Activated CD8-positive, alpha-beta memory T cell treated with anti-CD3 and anti-CD28 coated beads for 36 hours (primary cell): ENCODE measurements around the gene GALNTL6. TPM values are rescaled to one million over a fixed set of nuclear protein-coding genes. Genes with fewer than 3 reads are reported as not detected.
"Not testable (repeated sequence)": the region's sequence is repeated elsewhere in the genome, so short reads cannot be mapped to it uniquely, and the experiment has no call there.

ENCODE experiments used
- CTCF ChIA-PET: fragments of 350-600 bp; sonication (Branson Sonifier 250); formaldehyde crosslinking; loops from one replicate; lab custom pipeline; 2021; ENCODE audit warnings: antibody characterized with exemption; lab: Charles Lee
- POLR2A ChIA-PET: fragments of 350-600 bp; sonication (Branson Sonifier 250); formaldehyde crosslinking; loops from one replicate; lab custom pipeline; 2021; ENCODE audit warnings: antibody characterized with exemption; lab: Charles Lee
- total RNA-seq, 2 experiments: library from RNA; stranded (reverse); gene quantifications; one replicate each; pipeline ENCODE4 v1.2.3, GENCODE V29; 2021

Gene GALNTL6
- total RNA-seq, 2 experiments from 2014 or later: not detected

- POLR2A ChIA-PET, CTCF ChIA-PET: not testable (repeated sequence)
Measured at GRCh38 chr4:173042139-173042538, 1228.9 kb downstream of the GALNTL6 start.

GRCh38 chr4:173044340-173044739 is 1231.1 kb downstream of the GALNTL6 start:
- CTCF ChIA-PET: no interaction called here
- POLR2A ChIA-PET: no interaction called here

GRCh38 chr4:173045571-173045970 is 1232.4 kb downstream of the GALNTL6 start:
- POLR2A ChIA-PET: no interaction called here
- CTCF ChIA-PET: no interaction called here

GRCh38 chr4:173046144-173046543 is 1232.9 kb downstream of the GALNTL6 start:
- POLR2A ChIA-PET: no interaction called here

GRCh38 chr4:173046818-173047217 is 1233.6 kb downstream of the GALNTL6 start:
- ChIA-PET CTCF (no interaction called here), POLR2A (no interaction called here)

More at GRCh38 chr4:173046144-173046543, 1232.9 kb downstream of the GALNTL6 start:
- CTCF ChIA-PET: no interaction called here

- ChIA-PET POLR2A (no interaction called here), CTCF (no interaction called here)
Measured at GRCh38 chr4:173051232-173051631, 1238.0 kb downstream of the GALNTL6 start.

DNA sequence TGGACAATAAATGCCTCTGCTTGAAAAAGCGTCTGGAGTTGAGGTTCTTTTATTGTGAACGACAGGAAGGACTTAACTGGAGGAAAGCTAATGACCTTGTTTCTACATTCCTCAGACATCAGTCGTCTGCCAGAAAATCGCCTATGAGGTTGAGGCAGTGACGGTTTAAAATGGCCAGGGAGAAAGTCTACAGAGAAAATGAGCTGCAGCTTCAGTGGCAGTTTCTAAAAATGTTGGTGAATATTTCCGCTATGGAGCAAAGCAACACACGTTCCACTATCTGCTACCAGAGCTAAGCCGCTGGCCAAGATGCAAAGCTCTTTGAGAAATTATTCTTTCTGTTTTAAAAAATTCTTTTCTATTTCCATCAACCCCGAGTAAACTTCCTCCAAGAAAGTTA is 1238.5 kb downstream of the GALNTL6 start:
- POLR2A ChIA-PET: no interaction called here

GRCh38 chr4:173052439-173052838 is 1239.2 kb downstream of the GALNTL6 start:
- CTCF ChIA-PET: no interaction called here

More for the DNA sequence above, 1238.5 kb downstream of the GALNTL6 start:
- CTCF ChIA-PET: no interaction called here

DNA sequence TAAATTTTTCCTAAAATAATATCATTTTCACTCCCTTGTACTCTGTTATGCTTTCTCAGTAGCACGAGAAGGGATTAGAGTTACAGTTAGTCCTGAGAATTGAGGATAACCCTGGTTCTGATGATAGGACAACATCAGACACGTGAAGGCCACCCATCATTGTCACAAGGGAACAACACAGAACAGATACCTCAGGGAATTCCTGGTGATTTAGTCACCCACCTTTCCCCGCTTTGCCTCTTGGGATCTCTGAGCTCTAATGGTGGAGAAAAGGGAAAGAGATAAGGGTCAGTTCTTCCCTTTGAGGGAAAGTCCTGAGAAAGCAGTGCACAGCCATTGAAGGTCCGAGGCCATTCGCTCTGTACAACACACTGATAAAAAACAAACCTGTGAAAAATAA is 1243.1 kb downstream of the GALNTL6 start:
- CTCF ChIA-PET: no interaction called here
- POLR2A ChIA-PET: no interaction called here

More at GRCh38 chr4:173052439-173052838, 1239.2 kb downstream of the GALNTL6 start:
- POLR2A ChIA-PET: no interaction called here

DNA sequence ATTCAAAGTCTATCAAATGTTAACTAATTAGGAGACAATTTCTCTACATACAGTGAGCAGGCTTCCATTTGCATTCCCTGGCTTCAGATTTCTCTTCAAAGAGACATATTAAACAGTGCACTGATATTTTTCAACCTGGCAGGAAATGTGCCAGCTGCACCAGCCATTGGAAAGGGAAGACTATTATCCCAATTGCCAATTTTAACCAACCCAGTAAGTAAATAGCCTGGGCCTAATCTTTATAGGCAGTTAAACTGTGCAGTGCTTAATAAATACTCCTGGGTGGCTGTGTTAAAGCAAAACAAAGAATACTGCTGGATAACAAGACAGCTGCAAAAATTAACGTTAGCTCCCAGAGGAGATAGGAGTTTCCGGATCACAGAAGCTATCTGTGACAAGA is 1243.5 kb downstream of the GALNTL6 start:
- POLR2A ChIA-PET: no interaction called here
- CTCF ChIA-PET: no interaction called here

GRCh38 chr4:173057442-173057841 is 1244.2 kb downstream of the GALNTL6 start:
- ChIA-PET POLR2A (no interaction called here), CTCF (no interaction called here)

DNA sequence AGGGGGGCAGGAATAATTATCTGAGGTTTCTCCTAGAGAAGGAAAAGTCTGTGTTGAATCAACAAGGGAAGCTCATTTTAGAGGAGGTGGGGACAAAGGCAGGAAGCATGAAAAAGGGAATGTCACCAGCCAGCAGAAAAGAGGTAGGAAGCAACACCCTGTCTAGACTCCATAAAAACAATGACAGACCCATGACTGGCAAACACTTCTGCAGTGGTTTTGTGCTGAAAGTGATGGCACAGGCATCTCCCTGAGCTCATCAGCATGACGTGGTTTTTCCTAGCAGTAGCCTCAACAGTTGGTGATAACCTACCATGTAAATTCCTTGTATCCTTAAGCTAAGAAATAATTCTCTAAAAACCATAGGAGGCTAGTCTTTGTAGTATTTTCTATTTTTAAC is 1244.7 kb downstream of the GALNTL6 start:
- CTCF ChIA-PET: no interaction called here

DNA sequence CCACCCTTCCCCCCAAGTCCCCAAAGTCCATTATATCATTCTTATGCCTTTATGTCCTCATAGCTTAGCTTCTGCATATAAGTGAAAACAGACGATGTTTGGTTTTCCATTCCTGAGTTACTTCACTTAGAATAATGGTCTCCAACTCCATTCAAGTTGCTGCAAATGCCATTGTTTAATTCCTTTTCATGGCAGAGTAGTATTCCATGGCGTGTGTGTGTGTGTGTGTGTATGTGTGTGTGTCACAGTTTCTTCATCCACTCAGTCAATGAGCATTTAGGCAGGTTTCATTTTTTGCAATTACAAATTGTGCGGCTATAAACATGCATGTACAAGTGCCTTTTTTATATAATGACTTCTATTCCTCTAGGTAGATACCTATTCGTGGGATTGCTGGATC is 1248.0 kb downstream of the GALNTL6 start:
- CTCF ChIA-PET: no interaction called here
- POLR2A ChIA-PET: no interaction called here

More for the DNA sequence above, 1244.7 kb downstream of the GALNTL6 start:
- POLR2A ChIA-PET: no interaction called here

DNA sequence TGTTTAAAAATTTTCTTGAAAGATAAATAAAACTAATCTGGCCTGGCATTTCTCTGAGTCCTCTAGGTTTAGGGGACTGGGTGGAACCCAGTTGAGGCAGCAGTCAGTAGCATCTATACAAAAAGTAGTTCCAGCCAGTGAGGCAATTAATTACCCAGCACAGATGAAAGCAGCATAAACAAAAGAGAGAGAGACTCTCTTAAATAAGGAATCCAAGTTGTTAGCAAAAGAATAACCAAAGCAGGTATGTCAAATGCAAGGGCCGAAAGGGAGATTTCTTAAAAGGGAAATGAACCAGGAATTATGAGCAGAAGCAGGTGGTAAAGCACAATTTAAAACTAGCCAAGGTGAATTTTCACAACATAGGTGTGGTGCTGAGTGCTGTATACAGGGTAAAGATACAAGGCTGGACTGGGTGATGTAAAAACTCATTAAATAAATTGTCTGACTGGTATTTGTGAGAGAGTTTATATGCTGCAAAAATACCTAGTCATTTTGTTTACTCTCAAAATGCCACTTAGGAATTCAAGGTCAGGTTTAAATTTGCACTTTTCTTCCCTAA is 1260.8 kb downstream of the GALNTL6 start:
- CTCF ChIA-PET: no interaction called here
- POLR2A ChIA-PET: no interaction called here

DNA sequence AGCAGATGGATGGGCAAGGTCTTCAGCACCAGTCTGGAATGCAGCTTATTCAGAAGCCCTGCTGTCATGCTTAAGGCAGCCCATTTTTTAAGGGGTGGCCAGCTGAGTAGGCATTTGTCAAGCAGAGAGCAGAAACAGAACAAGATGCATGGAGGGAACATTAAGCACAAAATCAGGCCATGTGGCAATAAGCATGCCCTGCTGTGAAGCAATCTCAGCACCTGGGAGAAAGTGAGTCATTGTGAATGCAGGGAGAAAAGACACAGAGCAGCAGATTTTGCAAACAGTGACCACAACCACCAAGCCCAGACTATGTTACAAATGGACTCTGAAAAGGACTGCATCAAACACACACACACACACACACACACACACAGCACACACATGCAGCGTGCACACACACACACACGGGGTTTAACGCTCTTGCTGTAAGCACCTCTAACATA is 1261.3 kb downstream of the GALNTL6 start:
- CTCF ChIA-PET: no interaction called here
- POLR2A ChIA-PET: no interaction called here

GRCh38 chr4:173076903-173077634 is 1263.9 kb downstream of the GALNTL6 start:
- POLR2A ChIA-PET: no interaction called here
- CTCF ChIA-PET: no interaction called here

- POLR2A ChIA-PET: no interaction called here
- CTCF ChIA-PET: no interaction called here
Measured at GRCh38 chr4:173088144-173088543, 1274.9 kb downstream of the GALNTL6 start.
